ENCODE data around the gene LMO4. TPM values are rescaled to one million over a fixed set of nuclear protein-coding genes. Genes with fewer than 3 reads are reported as not detected.

Gene LMO4
- total and polyA plus RNA-seq, 2 of the 13 experiments (the other 11 are each of a cell fraction or from before 2014, with no cell fraction given) = 19.3 to 49.9 TPM

GRCh38 chr1:87331365-87332241, 2.9 kb downstream of the LMO4 start (continued):
- TF ChIP-seq ZFP91 (CRISPR knock-in tag; IDR thresholded peaks at IDR 0.05; ENCODE audit: borderline replicate concordance) (0 out of 2 replicates have a peak, but pooled peaks have one; percentile 30), NR2F2 (IDR thresholded peaks at IDR 0.05; ENCODE audit: borderline replicate concordance, low read depth) (no peak), RERE (CRISPR knock-in tag; IDR thresholded peaks at IDR 0.05; ENCODE audit: low read depth) (no peak), IRF9 (CRISPR knock-in tag; IDR thresholded peaks at IDR 0.05; ENCODE audit: borderline replicate concordance) (no peak; the same call in 1 of the 2 replicates), HNF4G (IDR thresholded peaks at IDR 0.05; ENCODE audit: borderline replicate concordance, low read depth, low read length) (no peak), HNF4G (CRISPR knock-in tag; IDR thresholded peaks at IDR 0.05; ENCODE audit: borderline replicate concordance, low read depth) (no peak), ZNF724P (CRISPR knock-in tag; IDR thresholded peaks at IDR 0.05; ENCODE audit: borderline replicate concordance) (no peak), ZGPAT (CRISPR knock-in tag; IDR thresholded peaks at IDR 0.05) (no peak), ZSCAN20 (CRISPR knock-in tag; IDR thresholded peaks at IDR 0.05; ENCODE audit: borderline replicate concordance) (no peak)
- TF ChIP-seq, protein P1, sequence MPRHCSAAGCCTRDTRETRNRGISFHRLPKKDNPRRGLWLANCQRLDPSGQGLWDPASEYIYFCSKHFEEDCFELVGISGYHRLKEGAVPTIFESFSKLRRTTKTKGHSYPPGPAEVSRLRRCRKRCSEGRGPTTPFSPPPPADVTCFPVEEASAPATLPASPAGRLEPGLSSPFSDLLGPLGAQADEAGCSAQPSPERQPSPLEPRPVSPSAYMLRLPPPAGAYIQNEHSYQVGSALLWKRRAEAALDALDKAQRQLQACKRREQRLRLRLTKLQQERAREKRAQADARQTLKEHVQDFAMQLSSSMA (CRISPR knock-in tag; IDR thresholded peaks at IDR 0.05) = no peak
- TF ChIP-seq, protein P2, sequence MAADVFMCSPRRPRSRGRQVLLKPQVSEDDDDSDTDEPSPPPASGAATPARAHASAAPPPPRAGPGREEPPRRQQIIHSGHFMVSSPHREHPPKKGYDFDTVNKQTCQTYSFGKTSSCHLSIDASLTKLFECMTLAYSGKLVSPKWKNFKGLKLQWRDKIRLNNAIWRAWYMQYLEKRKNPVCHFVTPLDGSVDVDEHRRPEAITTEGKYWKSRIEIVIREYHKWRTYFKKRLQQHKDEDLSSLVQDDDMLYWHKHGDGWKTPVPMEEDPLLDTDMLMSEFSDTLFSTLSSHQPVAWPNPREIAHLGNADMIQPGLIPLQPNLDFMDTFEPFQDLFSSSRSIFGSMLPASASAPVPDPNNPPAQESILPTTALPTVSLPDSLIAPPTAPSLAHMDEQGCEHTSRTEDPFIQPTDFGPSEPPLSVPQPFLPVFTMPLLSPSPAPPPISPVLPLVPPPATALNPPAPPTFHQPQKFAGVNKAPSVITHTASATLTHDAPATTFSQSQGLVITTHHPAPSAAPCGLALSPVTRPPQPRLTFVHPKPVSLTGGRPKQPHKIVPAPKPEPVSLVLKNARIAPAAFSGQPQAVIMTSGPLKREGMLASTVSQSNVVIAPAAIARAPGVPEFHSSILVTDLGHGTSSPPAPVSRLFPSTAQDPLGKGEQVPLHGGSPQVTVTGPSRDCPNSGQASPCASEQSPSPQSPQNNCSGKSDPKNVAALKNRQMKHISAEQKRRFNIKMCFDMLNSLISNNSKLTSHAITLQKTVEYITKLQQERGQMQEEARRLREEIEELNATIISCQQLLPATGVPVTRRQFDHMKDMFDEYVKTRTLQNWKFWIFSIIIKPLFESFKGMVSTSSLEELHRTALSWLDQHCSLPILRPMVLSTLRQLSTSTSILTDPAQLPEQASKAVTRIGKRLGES (CRISPR knock-in tag; IDR thresholded peaks at IDR 0.05; ENCODE audit: borderline replicate concordance) = no peak
